OCI-LY3 (cell line): ENCODE results near the gene ARMC6.

Experiments
- H2AFZ ChIP-seq: fragments of 200-600, 300-600 bp; shearing (Covaris generic); 2 replicates; pipeline ENCODE4 v1.6.0; 2014; ENCODE audit warnings: antibody characterized with exemption, low read depth, low read length
- H3K27ac ChIP-seq: fragments of 200-600, 300-600 bp; sonication (generic); 2 replicates; pipeline ENCODE4 v1.5.1; 2014; ENCODE audit warnings: mild to moderate bottlenecking, low read length, moderate library complexity, mixed read lengths
- H3K27me3 ChIP-seq: fragments of 200-600, 300-600 bp; sonication (generic); 2 replicates; pipeline ENCODE4 v1.6.1; 2014; ENCODE audit warnings: low read depth, low read length, mixed read lengths
- H3K36me3 ChIP-seq: fragments of 200-600, 300-600 bp; sonication (generic); replicated peaks from 2 replicates; pipeline ENCODE3; 2014; ENCODE audit warnings: low read depth, low read length, mixed read lengths
- H3K4me1 ChIP-seq: fragments of 300-600, 200-600 bp; sonication (generic); 2 replicates; pipeline ENCODE4 v1.6.1; 2014; ENCODE audit warnings: low read length, mixed read lengths
- H3K4me2 ChIP-seq: fragments of 200-600, 300-600 bp; sonication (generic); 2 replicates; pipeline ENCODE4 v1.6.1; 2014; ENCODE audit warnings: low read length, mixed read lengths
- H3K4me3 ChIP-seq: fragments of 300-600, 200-600 bp; sonication (generic); 2 replicates; pipeline ENCODE4 v1.5.1; 2014; ENCODE audit warnings: antibody characterized with exemption, mild to moderate bottlenecking, low read length, moderate library complexity
- H3K79me2 ChIP-seq: fragments of 300-600, 200-600 bp; shearing (Covaris generic); 2 replicates; pipeline ENCODE4 v1.6.1; 2014; ENCODE audit warnings: mild to moderate bottlenecking, low read length, mixed read lengths
- H3K9ac ChIP-seq: fragments of 300-600, 200-600 bp; shearing (Covaris generic); 2 replicates; pipeline ENCODE4 v1.6.0; 2014; ENCODE audit warnings: mild to moderate bottlenecking, low read length, moderate library complexity
- H3K9me3 ChIP-seq: fragments of 200-600, 300-600 bp; shearing (Covaris generic); 2 replicates; pipeline ENCODE4 v1.6.1; 2014; ENCODE audit warnings: low read length, mixed read lengths; ENCODE audit not compliant: insufficient read depth
- H4K20me1 ChIP-seq: fragments of 200-600, 300-600 bp; sonication (generic); 2 replicates; pipeline ENCODE4 v1.6.1; 2016; ENCODE audit warnings: low read length, mixed read lengths; ENCODE audit not compliant: insufficient read depth
- CTCF ChIP-seq: fragments of 200-600, 300-600 bp; sonication (generic); IDR thresholded peaks from 2 replicates; pipeline ENCODE4 v1.5.1; 2014; ENCODE audit warnings: antibody characterized with exemption, low read length, low read depth
- EZH2phosphoT487 ChIP-seq: fragments of 200-600 bp; shearing (Covaris generic); IDR thresholded peaks from 2 replicates; pipeline ENCODE4 v1.6.1; 2018; ENCODE audit warnings: antibody characterized with exemption, mixed run types, low read depth

The ARMC6 gene

GRCh38 chr19:19026299-19026971, 7.0 kb upstream of the ARMC6 start:
- H3K4me3 ChIP-seq, result no peak overlapping the region
- H3K4me1 ChIP-seq, result no peaks in the 10 kb centered on the region
- H3K27me3 ChIP-seq, result no peaks in the 10 kb centered on the region
- no peaks in the 10 kb centered on the region for H3K9me3 ChIP-seq
- no peak overlapping the region for H3K27ac ChIP-seq
- peaks cover 73% of the 10 kb centered on the region for H3K36me3 ChIP-seq
- TF ChIP-seq CTCF (peak; percentile 25; the same call in 1 of the 2 replicates), EZH2phosphoT487 (no peak)
- H3K9ac ChIP-seq, result no peak overlapping the region
- H3K79me2 ChIP-seq, result peaks cover 94% of the 10 kb centered on the region
- no peak overlapping the region for H3K4me2 ChIP-seq
- H2AFZ ChIP-seq, result no peak overlapping the region
- peaks cover 59% of the 10 kb centered on the region for H4K20me1 ChIP-seq

GRCh38 chr19:19027228-19027627, 6.2 kb upstream of the ARMC6 start:
- H3K27ac ChIP-seq, result no peak overlapping the region
- no peaks in the 10 kb centered on the region for H3K9me3 ChIP-seq
- H3K36me3 ChIP-seq, result peaks cover 73% of the 10 kb centered on the region
- H3K79me2 ChIP-seq, result peaks cover 94% of the 10 kb centered on the region
- peaks cover 59% of the 10 kb centered on the region for H4K20me1 ChIP-seq
- no peak overlapping the region for H3K4me2 ChIP-seq
- no peak overlapping the region for H2AFZ ChIP-seq
- TF ChIP-seq CTCF (no peak), EZH2phosphoT487 (no peak)
- no peak overlapping the region for H3K9ac ChIP-seq
- H3K4me3 ChIP-seq, result no peak overlapping the region
- H3K27me3 ChIP-seq, result no peaks in the 10 kb centered on the region
- H3K4me1 ChIP-seq, result peaks cover 5% of the 10 kb centered on the region; the same call in 1 of the 2 replicates

DNA sequence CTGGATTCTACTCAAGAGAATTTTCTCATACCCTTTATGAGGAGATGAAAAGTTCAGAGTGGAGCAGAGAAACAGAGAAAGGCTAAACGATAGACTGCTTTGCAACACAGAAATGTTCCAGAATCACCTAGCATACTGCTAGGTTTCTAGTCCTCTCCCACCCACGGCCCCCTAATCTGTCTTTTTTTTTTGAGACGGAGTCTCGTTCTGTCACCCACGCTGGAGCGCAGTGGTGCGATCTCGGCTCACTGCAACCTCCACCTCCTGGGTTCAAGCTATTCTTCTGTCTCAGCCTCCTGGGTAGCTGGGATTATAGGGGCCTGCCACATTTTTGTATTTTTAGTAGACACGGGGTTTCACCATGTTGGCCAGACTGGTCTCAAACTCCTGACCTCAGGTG, 4.9 kb upstream of the ARMC6 start:
- Histone ChIP-seq H3K4me2 (no peak overlapping the region), H3K36me3 (peaks cover 60% of the 10 kb centered on the region), H3K4me1 (peaks cover 8% of the 10 kb centered on the region; the same call in 1 of the 2 replicates)

GRCh38 chr19:19031891-19032290, 1.5 kb upstream of the ARMC6 start:
- Histone ChIP-seq H4K20me1 (peaks cover 19% of the 10 kb centered on the region), H3K79me2 (peaks cover 90% of the 10 kb centered on the region), H3K27ac (no peak overlapping the region), H3K9ac (no peak overlapping the region), H3K27me3 (no peaks in the 10 kb centered on the region), H3K4me3 (no peak overlapping the region), H3K4me1 (peaks cover 8% of the 10 kb centered on the region; the same call in 1 of the 2 replicates), H3K36me3 (peaks cover 37% of the 10 kb centered on the region), H2AFZ (no peak overlapping the region), H3K4me2 (peak overlapping the region; percentile 78), H3K9me3 (no peaks in the 10 kb centered on the region)
- TF ChIP-seq EZH2phosphoT487 (no peak), CTCF (no peak)

More for the DNA sequence above, 4.9 kb upstream of the ARMC6 start:
- H3K27me3 ChIP-seq, result no peaks in the 10 kb centered on the region
- TF ChIP-seq CTCF (no peak), EZH2phosphoT487 (no peak)
- no peak overlapping the region for H3K27ac ChIP-seq
- H2AFZ ChIP-seq, result no peak overlapping the region
- no peak overlapping the region for H3K9ac ChIP-seq
- no peaks in the 10 kb centered on the region for H3K9me3 ChIP-seq
- no peak overlapping the region for H3K4me3 ChIP-seq
- peaks cover 50% of the 10 kb centered on the region for H4K20me1 ChIP-seq
- peaks cover 92% of the 10 kb centered on the region for H3K79me2 ChIP-seq
